ENCODE measurements around the gene HTRA2. TPM values are rescaled to one million over a fixed set of nuclear protein-coding genes. Genes with fewer than 3 reads are reported as not detected.

Gene HTRA2
- polyA plus RNA-seq, 1 donor: 28.8 TPM

DNA sequence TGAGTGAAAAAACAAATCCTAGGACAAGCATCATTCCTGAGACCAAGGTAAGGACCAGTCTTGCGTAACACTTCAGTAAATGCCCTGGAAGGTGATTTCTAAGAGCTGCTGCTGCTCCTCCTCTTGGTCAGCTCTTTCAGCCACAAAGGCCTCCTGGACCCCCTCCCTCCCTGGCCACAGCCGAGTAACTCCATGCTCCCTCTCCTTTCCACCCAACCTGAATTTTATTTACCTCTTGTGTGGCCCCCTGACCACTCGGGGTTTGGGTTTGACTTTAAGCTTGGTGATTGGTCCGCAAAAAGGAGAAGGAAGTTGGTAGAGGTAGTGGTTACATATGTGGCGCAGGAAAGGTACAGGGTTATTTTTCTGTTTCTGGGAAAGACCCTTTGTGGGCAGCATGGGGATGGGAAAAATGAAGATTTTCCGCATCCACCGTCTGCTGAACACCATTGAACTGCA is 9.2 kb downstream of the HTRA2 start:
- DNase-seq (ENCODE audit: low read depth): no peak

DNA sequence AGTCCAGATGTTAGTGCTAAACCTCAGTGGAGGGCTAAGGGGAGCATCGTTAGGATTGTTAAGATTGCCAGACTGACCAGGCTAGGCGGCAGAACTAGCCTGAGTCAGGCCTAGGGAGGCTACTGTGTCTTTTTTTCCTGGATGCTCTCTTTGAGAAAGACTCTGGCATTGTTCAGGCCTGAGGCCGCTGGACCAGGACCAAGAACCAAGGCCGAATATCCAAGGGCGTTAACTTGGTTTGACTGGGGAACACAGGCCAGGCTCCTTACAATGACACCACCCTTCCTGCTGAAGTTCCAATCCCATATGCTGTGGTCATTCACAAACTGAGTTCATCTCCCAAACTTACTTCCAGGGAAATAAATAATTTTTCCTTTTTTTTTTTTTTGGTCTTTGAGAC is 10.6 kb downstream of the HTRA2 start:
- DNase-seq (ENCODE audit: low read depth): no peak

DNA sequence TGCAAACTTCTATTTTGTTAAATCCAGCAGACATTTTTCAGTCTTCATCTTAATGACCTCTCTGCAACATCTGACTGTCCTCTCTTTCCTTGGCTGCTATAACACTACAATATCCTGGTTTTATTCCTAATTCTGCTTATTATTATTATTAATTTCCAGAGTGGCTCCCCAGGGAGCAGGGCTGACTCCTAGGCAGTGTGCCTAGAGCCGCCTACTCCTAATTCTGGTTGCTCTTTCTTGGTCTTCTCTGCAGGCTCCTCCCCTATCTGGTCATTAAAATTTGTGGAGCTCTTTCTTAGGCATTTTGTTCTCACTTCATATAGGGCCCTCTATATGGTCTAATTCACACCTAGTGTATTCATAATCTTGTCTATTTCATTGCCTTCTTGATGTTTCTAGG is 13.2 kb downstream of the HTRA2 start:
- no peak for DNase-seq (ENCODE audit: low read depth)

DNA sequence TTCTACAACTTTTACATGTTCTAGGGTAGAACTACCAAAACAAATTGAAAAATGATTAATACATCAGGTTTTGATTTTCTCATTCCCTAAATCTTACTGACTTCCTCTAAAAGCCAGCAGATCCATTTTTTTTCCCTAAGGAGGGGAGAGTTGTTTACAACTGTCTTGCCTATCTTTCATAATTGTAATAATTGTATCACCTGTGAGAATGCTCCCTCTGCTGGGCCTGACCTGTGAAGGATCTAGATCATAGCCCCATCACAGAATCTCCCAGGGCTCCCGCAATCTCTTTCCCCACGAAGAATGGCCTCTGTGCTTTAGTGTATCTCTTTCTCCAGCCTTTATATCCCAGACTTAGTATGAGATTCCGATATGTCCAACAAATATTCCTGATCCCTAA is 14.9 kb downstream of the HTRA2 start:
- DNase-seq (ENCODE audit: low read depth): no peak

DNA sequence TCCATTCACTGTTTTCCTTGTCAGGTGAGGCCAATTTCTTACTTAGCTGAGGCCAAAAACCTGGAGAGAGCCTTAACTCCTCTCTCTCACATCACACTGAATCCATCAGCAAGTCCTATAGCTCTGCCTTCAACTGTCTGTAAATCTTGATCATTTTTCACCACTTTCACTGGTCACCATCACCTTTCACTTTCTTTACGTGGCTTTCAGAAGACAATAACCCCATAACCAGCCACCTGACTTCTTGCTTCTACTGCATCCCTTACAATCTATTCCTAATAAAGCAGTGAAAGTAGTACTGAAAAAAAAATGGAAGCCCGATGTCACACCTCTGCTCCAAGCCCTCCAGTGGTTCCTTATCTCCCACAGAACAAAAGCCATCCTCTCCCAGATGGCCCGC is 16.3 kb downstream of the HTRA2 start:
- no peak for DNase-seq (ENCODE audit: low read depth)

DNA sequence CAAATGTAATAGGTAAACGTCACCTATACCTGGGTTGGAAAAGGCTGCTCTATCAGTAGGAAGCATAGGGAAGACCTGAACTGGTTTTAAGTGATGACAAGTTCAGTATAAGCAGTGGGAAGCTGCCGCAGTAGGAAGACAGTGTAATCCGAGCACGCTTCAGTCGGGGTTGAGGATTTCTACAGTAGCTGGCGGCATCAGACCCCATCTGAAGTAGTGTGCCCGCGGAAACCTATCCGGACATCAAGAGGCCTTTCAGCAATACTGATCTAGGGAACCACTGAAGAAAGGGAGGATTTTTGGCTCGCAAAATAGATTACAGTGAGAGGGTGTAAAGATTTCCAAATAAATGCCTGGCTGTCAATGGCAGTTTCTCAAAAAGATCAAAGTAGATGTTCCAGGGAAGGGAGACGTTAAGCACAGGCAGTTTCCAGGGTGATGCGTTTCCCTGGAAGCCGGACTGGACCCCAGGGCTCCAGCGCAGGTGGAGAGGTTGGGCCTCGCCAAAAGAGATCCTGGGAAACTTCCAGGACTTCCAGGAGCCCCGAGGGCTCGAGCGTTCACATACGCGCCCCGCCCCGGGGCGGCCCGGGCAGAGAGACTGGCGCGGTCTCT is 18.7 kb downstream of the HTRA2 start:
- DNase-seq (ENCODE audit: low read depth): no peak

DNA sequence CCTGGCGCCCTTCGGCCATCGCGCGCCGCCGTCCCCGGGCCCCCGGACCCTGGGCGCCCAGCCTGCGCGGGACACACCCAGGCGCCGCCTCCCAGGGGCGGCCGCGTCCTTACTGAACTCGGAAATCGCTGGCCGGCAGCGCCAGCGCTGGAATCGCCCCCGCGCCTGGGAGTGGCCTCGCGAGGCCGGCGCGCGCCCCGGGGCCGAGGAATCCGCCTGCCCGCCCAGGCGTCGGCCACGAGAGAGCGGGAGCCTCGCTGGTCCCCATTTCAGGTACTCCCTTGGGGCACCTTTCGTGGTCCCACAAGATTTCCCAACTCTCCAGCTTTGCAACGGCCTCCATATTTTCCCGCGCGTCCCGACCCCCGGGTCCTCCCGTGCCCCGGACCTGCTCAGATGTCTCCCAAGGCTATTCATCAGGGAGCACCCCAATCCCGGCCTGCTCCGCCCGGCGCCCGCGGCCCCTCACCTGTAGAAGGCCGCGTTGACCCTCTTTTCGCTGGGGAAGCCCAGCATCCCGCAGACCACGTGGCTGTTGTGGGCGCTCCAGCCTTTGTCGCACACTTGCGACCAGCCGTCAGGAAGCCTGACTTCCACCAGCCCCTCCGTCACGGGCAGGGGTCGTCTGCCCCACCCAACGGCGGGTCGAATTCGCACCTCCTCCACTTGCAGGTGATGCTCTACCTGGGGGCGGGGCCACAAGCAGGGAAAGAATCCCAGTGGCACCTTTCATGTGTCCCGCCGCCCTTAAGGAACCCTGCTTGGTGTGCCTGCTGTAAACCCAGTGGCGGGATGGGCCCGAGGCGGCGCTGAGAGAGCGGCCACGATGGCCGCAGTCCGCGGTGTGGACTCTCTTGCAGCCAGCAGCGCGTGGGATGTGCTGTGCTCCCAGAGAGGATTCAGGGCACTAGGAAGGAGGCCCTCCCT is 19.4 kb downstream of the HTRA2 start:
- no peak for DNase-seq (ENCODE audit: low read depth)

DNA sequence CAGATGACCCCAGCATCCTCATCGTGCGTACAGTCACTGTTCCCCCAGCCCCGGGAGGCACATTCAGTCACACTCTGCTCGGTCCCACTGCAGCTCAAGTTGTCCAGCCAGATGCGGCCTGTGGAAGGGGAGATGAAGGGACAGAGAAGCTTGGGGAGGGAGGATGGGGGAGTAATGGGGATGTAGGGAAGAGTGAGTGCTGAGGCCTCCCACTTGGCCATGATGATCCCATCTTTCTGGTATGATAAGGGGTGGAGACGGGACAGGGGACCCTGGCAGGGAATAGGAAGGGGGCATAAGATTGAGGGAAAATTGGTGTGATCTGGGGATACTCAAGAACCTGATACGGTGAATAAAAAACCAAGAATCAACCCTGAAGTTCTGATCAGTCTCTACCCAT is 20.5 kb downstream of the HTRA2 start:
- DNase-seq (ENCODE audit: low read depth): no peak

DNA sequence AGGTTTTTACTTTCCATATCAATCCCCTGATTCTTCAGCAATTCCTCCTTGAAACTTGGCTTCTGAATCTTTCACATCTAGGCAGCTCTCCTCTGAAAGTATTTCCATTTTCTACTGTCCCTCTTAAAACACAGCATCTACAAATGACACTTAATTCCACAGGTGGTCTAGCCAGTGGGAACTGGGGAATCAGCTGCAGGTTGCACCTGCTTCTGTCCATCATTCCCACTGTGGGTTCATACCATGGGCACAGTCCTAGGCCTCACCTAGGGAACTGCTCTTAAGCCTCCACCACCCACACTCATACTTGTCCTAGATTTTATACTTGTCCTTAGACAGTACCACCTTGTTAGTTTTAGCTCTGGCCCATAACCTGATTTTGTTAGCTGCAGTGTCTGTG is 21.8 kb downstream of the HTRA2 start:
- no peak for DNase-seq (ENCODE audit: low read depth)

DNA sequence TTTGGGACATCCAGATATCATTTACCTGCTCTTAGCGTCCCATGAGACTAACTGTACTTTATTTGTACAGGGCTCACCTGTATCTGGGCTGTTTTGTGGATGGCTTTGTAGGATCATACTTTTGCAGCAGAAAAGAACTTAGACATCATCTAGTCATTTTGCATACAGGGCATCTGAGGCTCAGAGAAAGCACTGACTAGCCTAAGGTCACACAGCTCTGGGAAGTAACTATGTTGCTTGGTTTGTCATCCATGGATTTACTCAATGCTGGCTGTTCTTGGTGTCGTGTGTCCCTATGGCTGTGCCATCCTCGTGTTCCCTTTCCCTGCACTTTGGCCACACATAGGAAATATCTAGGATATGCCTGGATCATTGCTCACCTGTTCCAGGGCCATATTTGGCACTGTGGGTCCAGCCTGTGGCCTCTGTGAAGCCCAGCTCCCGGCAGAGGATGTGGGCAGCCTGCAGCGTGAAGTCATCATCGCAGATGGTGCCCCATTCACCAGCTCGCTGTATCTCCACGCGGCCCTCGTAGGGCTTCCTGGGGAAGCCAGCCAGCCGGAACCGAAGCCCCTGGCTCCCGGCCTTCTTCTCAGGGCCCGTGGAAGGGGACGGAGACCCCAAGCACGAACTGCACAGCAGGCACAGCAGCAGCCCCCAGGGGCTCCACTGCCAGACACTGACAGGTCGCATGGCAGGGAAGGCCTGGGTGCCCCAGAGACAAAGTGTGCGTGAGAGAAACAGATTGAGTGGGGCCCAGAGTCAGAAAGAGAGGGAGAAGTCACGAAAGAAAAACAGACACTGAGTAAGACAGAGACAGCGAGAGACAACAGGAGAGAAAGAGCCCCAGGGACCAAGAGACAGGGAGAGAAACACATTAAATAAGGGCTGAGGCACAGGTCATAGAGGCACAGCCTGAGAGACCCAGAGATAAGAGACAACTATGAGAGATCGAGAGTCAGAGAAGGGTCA is 22.5 kb downstream of the HTRA2 start:
- no peak for DNase-seq (ENCODE audit: low read depth)

DNA sequence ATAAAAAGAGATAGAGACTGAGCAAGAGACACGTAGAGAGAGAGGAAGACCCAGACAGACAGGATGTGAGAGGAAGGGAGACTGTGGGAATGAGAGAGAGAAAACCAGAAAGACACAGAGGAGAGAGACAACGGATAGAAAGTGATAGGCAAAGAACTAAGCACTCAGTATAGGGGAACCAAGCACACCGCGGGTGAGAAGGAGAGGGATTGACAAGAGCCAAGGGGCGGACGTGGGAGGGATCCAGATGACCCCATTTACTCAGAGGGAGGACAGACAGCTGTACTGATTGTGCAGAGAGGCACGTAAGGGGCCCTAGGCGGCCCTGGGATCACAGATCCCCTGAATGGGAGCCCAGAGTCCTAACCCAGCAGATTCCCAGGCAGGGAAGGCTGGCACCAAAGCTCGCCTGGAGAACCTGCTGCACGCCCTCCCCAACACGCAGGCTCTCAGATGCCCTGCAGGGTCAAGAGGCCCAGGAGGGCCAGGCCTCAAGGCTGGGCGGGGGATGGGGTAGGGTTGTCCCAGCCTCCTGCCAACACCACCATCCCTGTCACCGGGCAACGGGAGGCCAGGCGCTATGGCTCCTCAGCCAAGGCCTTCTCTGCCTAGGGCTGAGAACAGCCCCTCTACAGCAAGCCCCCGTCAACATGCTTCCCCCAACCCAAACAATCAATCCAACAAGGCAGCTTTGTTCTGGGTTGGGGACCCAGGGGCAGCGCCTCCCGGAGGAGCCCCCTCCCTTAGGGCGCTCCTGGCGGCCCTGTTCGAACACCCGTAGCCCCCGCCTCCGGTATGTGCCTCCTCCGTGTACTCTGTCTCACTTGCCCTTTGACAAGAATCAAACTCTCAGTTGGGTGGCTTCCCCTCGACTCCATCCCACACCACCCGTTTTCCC is 23.4 kb downstream of the HTRA2 start:
- no peak for DNase-seq (ENCODE audit: low read depth)

DNA sequence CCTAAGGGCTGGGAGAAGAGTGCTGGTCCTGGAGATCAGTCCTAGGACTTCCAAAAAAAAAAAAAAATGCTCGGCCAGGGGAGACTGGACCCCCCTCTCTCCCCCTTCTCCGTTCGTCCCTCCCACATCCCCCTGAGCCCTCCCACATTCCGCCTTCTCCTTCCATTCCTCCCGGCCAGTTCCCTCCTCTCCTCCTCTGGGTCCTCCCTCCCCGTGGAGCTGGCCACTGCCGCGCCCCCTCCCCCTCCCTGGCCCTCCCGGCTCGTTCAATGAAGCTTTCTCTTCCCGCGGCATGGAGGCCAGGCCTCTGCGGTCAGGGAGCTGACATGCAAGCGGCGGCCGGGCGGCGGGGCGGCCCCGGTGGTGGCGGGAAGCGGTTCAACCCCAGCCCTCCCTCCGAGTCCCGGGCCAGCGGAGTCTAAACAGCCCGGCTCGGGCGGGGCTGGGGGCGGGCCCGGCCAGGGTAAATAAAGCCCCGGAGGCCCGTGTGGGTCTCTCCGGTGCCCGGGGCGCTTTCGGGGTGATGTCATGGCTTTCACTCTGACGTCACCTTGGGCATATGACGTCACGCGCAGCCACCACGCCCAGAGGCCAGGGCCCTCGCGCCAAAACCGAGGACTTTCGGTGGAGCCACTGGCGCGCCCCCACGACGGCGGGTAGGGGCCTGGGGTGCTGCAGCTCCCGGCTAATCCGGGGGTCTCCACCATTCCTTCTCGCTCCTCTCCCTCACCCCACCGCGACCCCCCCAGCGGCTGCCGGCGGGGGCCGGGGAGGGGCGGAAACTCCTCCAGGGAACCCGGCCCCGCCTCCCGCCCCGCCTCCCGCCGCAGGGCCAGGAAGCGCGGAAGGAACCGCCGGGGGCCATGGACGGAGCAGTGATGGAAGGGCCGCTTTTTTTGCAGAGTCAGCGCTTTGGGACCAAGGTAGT is 24.4 kb downstream of the HTRA2 start, which contains the start of the genes DOK1 and LOXL3:
DOK1 (plus strand) TSS at position 829 of the 928 bp plus-strand sequence; CDS start at position 864, 35 bp downstream.
LOXL3 (minus strand) TSS at position 51 of the 928 bp plus-strand sequence. CDS start 1,308 bp downstream, outside the sequence.
- DNase-seq (ENCODE audit: low read depth): no peak

DNA sequence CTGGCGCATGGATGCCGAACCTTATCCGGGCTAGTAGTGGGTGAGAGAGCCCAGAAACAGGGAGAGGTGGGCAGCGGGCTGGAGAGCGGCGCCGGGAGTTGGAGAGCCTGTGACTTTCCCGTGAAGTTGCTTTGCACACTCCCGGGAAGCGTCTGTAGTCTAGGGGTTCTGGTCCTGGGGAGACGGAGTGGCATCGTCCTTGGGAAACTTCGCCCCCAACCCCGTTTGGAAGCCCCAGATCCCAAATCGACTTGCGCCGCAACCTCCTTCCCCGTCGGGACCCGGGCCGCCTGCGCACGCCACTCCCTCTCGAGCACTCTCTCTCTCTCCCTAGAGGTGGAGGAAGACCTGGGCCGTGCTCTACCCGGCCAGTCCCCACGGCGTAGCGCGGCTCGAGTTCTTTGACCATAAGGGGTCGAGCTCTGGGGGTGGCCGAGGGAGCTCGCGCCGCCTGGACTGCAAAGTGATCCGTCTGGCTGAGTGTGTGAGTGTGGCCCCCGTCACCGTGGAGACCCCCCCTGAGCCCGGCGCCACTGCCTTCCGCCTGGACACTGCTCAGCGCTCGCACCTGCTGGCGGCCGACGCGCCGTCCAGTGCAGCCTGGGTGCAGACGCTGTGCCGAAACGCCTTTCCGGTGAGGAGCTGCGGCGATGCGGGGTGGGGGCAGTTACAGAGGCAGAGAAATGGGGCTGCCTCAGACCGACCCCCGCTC is 25.2 kb downstream of the HTRA2 start:
- DNase-seq (ENCODE audit: low read depth): no peak

DNA sequence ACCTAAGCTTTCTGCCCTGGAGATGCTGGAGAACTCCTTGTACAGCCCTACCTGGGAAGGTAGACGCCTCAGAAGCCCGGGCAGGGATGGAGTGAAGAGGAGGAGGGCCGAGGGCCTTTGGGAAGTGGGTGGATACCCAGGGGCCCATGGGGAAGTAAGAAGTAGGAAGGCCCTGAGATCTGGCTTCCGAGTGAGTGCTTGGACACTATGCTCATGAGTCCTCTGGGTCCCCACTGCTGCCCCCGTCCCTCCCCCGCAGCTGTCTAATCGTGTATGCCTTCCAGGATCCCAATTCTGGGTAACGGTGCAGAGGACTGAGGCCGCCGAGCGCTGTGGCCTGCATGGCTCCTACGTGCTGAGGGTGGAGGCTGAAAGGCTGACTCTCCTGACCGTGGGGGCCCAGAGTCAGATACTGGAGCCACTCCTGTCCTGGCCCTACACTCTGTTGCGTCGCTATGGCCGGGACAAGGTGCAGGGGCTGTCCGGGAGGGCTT is 25.9 kb downstream of the HTRA2 start:
- no peak for DNase-seq (ENCODE audit: low read depth)

DNA sequence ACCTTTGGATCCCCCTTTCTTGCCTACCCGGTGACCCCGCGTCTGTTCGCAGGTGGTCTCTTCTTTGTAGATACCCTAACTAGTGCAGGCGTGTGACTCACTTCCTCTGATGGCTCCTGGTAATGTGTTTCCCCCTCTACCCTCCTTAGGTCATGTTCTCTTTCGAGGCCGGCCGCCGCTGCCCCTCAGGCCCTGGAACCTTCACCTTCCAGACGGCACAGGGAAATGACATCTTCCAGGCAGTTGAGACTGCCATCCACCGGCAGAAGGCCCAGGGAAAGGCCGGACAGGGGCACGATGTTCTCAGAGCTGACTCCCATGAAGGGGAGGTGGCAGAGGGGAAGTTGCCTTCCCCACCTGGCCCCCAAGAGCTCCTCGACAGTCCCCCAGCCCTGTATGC is 26.4 kb downstream of the HTRA2 start:
- no peak for DNase-seq (ENCODE audit: low read depth)

DNA sequence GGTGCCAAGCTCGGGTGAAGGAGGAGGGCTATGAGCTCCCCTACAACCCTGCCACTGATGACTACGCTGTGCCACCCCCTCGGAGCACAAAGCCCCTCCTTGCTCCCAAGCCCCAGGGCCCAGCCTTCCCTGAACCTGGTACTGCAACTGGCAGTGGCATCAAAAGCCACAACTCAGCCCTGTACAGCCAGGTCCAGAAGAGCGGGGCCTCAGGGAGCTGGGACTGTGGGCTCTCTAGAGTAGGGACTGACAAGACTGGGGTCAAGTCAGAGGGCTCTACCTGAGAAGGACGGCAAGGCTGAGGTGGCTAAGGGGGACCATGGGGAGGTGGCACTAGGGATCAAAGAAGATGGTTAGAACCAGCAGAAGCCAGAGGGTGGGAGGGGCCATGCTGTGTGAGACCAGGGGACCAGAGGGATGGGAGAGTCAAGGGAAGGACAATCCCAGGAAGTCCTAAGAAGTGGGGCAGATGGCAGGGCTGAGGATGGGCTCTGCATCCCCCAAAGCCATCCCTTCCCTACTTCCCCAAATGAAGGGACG is 27.2 kb downstream of the HTRA2 start:
- DNase-seq (ENCODE audit: low read depth): no peak

DNA sequence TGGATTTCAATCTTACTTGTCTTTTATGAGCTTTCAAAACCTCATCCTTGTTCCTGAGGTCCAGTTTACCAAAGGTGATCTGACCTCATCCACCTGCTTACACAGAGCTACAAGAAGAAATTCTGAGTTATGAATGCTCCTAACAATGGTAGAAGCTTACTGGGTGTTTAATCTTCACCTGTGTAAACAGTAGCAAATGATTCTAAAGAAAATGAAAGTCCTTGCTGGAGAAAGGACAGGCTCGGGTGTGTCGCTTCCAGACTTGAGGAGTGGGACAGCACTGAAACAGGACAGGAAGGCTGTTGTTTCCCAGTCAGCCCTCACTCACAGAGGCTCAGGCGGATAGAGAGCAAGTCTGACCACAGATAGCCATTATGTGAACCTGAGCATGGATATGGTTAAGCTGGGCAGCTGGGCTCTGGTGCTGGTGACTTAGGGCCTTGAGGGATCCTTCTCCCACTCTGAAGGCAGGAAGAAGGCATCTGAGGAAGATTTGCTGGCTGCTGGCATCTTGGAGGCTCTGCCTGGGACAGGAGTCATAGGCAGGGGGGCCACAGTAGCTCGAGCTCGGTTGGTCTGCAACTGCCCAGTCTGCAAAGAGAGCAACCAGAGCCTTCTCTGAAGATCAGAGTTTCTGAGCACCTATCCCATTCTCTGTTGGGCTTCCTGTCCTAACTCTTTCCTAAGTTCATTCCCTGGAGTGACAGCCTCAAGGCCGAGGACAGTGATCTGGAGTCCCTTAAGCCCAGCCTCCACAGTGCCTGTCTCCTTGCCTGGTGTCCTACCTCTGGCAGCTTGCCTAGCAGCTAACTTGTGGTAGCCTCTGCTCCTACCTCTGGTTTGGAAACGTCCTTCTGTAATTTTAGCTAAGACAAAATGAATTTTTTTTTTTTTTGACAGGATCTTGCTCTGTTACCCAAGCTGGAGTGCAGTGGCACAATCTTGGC is 28.8 kb downstream of the HTRA2 start:
- no peak for DNase-seq (ENCODE audit: low read depth)

Measured in forelimb muscle (tissue), 1 donor.